Type B pancreatic cell (in vitro differentiated cells): ENCODE results near the gene OSBPL1A. TPM values are rescaled to one million over a fixed set of nuclear protein-coding genes. Genes with fewer than 3 reads are reported as not detected.

Experiments
- DNase-seq: peaks from one replicate; pipeline ENCODE4 v3.0.0; 2021; ENCODE audit warnings: mixed read lengths; ENCODE audit not compliant: unreplicated experiment; ENCODE audit errors: extremely low spot score
- H3K27ac Mint-ChIP-seq: 2 replicates; pipeline ENCODE4 v1.8.0; 2021; ENCODE audit warnings: mild to moderate bottlenecking, mixed read lengths
- H3K27me3 Mint-ChIP-seq: 2 replicates; pipeline ENCODE4 v1.8.0; 2021; ENCODE audit warnings: mixed read lengths
- H3K36me3 Mint-ChIP-seq: 2 replicates; pipeline ENCODE4 v1.8.0; 2021; ENCODE audit warnings: mixed read lengths
- H3K4me1 Mint-ChIP-seq: one replicate; pipeline ENCODE4 v1.8.0; 2021; ENCODE audit warnings: mixed read lengths; ENCODE audit not compliant: unreplicated experiment
- H3K4me3 Mint-ChIP-seq: 2 replicates; pipeline ENCODE4 v1.8.0; 2021; ENCODE audit warnings: mild to moderate bottlenecking, mixed read lengths
- H3K9me3 Mint-ChIP-seq: 2 replicates; pipeline ENCODE4 v1.8.0; 2021; ENCODE audit warnings: mixed read lengths
- total RNA-seq: library from RNA; stranded (reverse); gene quantifications from 2 replicates; pipeline ENCODE4 v1.2.1, GENCODE V29; 2021; ENCODE audit warnings: low replicate concordance
- TF ChIP-seq, protein P1 (sequence below): fragments of 200-600 bp; sonication (generic); conservative IDR thresholded peaks from 2 replicates; pipeline ENCODE4 v1.5.0; 2021; ENCODE audit warnings: antibody characterized with exemption, mild to moderate bottlenecking

The OSBPL1A gene
- total RNA-seq, 1 donor from 2014 or later = 42.7 TPM

GRCh38 chr18:24177499-24178133 lies 220.0 kb downstream of the OSBPL1A start:
- Mint-ChIP-seq H3K27ac (no peak overlapping the region), H3K36me3 (peaks cover 13% of the 10 kb centered on the region), H3K4me1 (no peaks in the 10 kb centered on the region), H3K4me3 (no peak overlapping the region), H3K9me3 (no peaks in the 10 kb centered on the region), H3K27me3 (no peaks in the 10 kb centered on the region)
- no peak for DNase-seq
- TF ChIP-seq, protein P1, sequence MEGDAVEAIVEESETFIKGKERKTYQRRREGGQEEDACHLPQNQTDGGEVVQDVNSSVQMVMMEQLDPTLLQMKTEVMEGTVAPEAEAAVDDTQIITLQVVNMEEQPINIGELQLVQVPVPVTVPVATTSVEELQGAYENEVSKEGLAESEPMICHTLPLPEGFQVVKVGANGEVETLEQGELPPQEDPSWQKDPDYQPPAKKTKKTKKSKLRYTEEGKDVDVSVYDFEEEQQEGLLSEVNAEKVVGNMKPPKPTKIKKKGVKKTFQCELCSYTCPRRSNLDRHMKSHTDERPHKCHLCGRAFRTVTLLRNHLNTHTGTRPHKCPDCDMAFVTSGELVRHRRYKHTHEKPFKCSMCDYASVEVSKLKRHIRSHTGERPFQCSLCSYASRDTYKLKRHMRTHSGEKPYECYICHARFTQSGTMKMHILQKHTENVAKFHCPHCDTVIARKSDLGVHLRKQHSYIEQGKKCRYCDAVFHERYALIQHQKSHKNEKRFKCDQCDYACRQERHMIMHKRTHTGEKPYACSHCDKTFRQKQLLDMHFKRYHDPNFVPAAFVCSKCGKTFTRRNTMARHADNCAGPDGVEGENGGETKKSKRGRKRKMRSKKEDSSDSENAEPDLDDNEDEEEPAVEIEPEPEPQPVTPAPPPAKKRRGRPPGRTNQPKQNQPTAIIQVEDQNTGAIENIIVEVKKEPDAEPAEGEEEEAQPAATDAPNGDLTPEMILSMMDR = no peak

DNA sequence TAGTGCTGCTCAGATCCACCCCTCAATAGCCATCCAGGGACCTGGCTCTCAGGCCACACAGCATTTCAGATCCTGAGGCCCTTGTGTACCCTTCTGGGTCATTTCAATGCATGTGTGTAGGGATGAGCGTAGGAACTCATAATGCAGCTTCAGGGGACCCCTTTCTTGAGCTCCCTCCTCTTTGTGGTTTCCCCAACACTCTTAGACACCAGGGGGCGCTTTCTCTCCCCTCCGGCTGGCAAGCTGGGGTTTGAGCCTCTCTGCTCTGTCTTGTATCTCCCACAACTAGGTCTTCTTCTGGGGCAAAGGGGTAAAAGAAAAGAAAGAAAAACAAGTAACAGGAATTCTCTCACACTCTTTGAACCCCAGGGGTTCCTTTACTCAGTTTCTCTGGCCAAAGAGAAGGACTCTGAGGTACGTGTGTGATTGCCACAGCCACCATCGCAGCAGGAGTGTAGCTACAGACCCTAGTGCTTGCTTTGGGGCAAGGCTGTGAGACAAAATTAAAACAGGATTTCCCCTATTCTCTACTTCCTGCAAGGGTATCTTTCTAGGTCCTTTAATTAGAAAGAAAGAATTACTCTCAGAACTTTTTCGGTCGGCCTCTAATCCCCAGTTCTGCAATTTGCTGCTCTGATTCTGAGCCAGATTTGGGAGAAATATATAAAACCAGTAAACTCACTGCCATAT lies 220.8 kb downstream of the OSBPL1A start:
- Mint-ChIP-seq H3K27me3 (no peaks in the 10 kb centered on the region), H3K27ac (no peak overlapping the region), H3K4me1 (no peaks in the 10 kb centered on the region), H3K4me3 (no peak overlapping the region), H3K36me3 (peaks cover 16% of the 10 kb centered on the region), H3K9me3 (no peaks in the 10 kb centered on the region)
- DNase-seq = no peak
- TF ChIP-seq, protein P1 = peak; percentile 82

DNA sequence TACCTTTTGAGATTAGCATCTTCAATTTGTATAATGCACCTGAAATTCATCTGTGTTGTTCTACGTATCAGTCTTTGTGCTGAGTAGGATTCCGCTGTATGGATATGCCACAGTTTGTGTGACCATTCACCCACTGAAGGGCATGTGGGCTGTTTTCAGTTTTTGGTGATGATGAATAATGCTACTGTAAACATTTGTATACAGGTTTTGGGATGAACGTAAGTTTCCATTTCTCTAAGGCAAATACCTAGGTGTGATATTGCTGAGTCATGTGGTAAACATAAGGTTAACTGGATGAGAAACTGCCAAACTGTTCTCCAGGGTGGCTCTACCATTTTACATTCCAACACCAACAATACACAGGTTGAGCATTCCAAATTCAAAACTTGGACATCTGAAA lies 223.6 kb downstream of the OSBPL1A start:
- no peak for DNase-seq
- H3K4me1 Mint-ChIP-seq = no peaks in the 10 kb centered on the region
- TF ChIP-seq, protein P1 = no peak

DNA sequence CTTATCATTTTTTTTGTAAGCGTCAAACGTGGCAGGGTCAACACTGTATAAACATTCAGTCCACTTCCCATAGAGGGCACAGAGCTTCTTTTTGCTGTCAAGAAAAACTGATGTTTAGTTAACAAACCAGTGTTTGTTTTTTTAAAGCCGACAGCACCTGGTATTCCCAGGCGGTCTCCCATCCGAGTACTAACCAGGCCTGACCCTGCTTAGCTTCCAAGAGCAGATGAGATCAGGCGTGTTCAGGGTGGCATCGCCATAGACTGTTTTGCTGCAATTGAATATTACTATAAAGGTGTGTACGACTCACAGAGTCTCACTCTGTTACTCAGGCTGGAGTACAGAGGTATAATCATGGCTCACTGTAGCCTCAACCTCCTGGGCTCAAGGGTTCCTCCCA lies 227.3 kb downstream of the OSBPL1A start:
- Mint-ChIP-seq H3K9me3 (no peaks in the 10 kb centered on the region), H3K36me3 (peaks cover 32% of the 10 kb centered on the region), H3K27ac (no peak overlapping the region), H3K27me3 (no peaks in the 10 kb centered on the region), H3K4me1 (no peaks in the 10 kb centered on the region), H3K4me3 (no peak overlapping the region)
- DNase-seq = no peak
- TF ChIP-seq, protein P1 = no peak

More for the DNA sequence above, 223.6 kb downstream of the OSBPL1A start:
- Mint-ChIP-seq H3K9me3 (no peaks in the 10 kb centered on the region), H3K27me3 (no peaks in the 10 kb centered on the region), H3K36me3 (peaks cover 20% of the 10 kb centered on the region), H3K4me3 (no peak overlapping the region), H3K27ac (no peak overlapping the region)

DNA sequence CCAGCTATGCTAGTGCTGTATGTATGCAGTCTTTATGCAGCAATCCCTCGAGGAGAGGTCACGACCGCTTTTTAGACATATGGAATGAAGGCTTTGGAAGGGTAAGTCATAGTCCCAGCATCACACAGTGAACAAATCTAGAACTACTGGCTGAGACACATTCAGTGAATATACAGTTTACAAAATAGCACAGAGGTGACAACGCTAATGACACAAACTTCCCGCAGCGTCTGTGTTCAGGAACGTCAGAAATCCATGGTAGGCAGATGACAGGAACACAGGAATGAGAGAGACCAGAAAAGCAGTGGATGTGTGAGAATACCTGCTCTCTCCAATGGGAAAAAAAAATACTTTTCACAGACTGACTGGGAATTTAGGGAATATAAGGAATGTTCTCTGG lies 229.1 kb downstream of the OSBPL1A start:
- H3K36me3 Mint-ChIP-seq = peaks cover 40% of the 10 kb centered on the region
- no peak for DNase-seq
- no peak overlapping the region for H3K4me3 Mint-ChIP-seq
- TF ChIP-seq, protein P1 = no peak
- no peaks in the 10 kb centered on the region for H3K27me3 Mint-ChIP-seq
- no peaks in the 10 kb centered on the region for H3K4me1 Mint-ChIP-seq
- no peak overlapping the region for H3K27ac Mint-ChIP-seq
- H3K9me3 Mint-ChIP-seq = no peaks in the 10 kb centered on the region
